ENCODE measurements around the gene FGF14.
"Not testable (repeated sequence)": the region's sequence is repeated elsewhere in the genome, so short reads cannot be mapped to it uniquely, and the experiment has no call there.

Gene FGF14

DNA sequence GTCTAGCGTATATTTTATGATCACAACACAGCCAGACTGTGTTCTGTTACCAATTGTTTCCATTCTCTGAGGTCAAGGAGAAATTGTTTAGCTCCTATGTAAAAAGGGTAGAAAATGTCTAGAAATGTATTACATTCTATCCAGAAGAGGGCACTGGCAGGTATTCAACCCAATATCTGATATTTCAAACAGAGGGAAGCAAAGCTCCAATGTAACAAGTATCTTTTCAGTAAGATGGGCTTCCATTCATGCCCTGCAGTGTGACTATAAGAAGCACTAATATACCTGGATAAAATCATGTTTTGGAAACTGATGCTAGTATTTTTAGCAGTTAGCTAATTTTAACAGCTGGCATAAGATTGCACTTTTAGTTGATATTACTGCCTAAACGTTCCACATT is 312.7 kb downstream of the FGF14 start:
- H3K27me3 ChIP-seq (ENCODE audit: insufficient read depth, low read length) = no peaks in the 10 kb centered on the region
- no peak overlapping the region for H4K91ac ChIP-seq (ENCODE audit: low read depth, low read length)
- H2AFZ ChIP-seq (ENCODE audit: insufficient read depth, low read length, poor library complexity) = no peak overlapping the region
- H3K79me2 ChIP-seq (ENCODE audit: control insufficient read depth, insufficient read depth, low read length, poor library complexity) = no peaks in the 10 kb centered on the region
- no peaks in the 10 kb centered on the region for H3K79me1 ChIP-seq (ENCODE audit: low read length)
- no peaks in the 10 kb centered on the region for H3K36me3 ChIP-seq (ENCODE audit: control insufficient read depth in 1 of 2, insufficient read depth in 2 of 2, low read length in 2 of 2)
- no peak overlapping the region for H3K23ac ChIP-seq (ENCODE audit: low read length)
- H3K18ac ChIP-seq (ENCODE audit: low read length) = no peak overlapping the region
- no peak overlapping the region for H2BK12ac ChIP-seq (ENCODE audit: low read length)
- no peaks in the 10 kb centered on the region for H3K4me1 ChIP-seq (ENCODE audit: control insufficient read depth in 1 of 2, insufficient read depth in 2 of 2, low read length in 2 of 2)
- H3K4me2 ChIP-seq (ENCODE audit: low read length) = no peak overlapping the region
- H3K27ac ChIP-seq (ENCODE audit: low read depth, low read length) = no peak overlapping the region
- H3K9me3 ChIP-seq (ENCODE audit: insufficient read depth, low read depth, low read length) = no peaks in the 10 kb centered on the region
- no peak overlapping the region for H3K4ac ChIP-seq (ENCODE audit: low read depth, low read length)
- no peak overlapping the region for H2BK120ac ChIP-seq (ENCODE audit: insufficient read depth, low read length, poor library complexity)
- DNase-seq = peak in 1 of 2 donors; percentile 49
- no peak overlapping the region for H3K4me3 ChIP-seq (ENCODE audit: low read depth, low read length)
- no peak overlapping the region for H3K14ac ChIP-seq (ENCODE audit: low read length)
- H4K8ac ChIP-seq (ENCODE audit: low read depth, low read length) = no peak overlapping the region
- no peak overlapping the region for H3K9ac ChIP-seq (ENCODE audit: low read length)
- H2AK5ac ChIP-seq (ENCODE audit: low read length) = no peak overlapping the region
- no peak overlapping the region for H4K12ac ChIP-seq (ENCODE audit: low read depth, low read length)
- WGBS (ENCODE audit: extremely low coverage, insufficient coverage, insufficient read length) = no CpG with 5 or more reads among the region's 2 CpGs
- H2BK5ac ChIP-seq (ENCODE audit: low read depth, low read length, poor library complexity) = no peak overlapping the region

DNA sequence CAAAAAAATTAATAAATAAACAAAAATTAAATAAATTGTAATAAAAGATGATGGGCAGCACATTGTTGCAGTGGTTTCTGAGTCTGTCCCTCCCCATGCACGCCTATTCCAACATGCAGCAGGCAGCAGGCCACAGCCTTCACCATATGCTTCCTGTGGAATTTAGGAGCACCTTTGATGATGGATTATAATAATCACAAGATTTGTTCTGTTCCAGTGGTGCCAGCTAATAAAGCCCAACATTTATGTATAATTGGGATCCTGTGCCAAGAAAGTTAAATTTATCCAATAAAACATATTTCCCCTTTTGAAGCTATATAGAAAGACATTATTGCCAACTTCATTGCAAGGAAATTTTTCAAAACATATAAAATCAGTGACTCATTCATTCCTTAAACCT is 328.6 kb downstream of the FGF14 start:
- Histone ChIP-seq H4K12ac (ENCODE audit: low read depth, low read length) (no peak overlapping the region), H2BK12ac (ENCODE audit: low read length) (no peak overlapping the region), H3K18ac (ENCODE audit: low read length) (no peak overlapping the region), H3K4me2 (ENCODE audit: low read length) (no peak overlapping the region), H2BK120ac (ENCODE audit: insufficient read depth, low read length, poor library complexity) (no peak overlapping the region), H3K14ac (ENCODE audit: low read length) (no peak overlapping the region), H3K27me3 (ENCODE audit: insufficient read depth, low read length) (no peaks in the 10 kb centered on the region), H3K79me1 (ENCODE audit: low read length) (no peaks in the 10 kb centered on the region), H3K9ac (ENCODE audit: low read length) (no peak overlapping the region), H3K4me3 (ENCODE audit: low read depth, low read length) (no peak overlapping the region), H3K4me1 (ENCODE audit: control insufficient read depth in 1 of 2, insufficient read depth in 2 of 2, low read length in 2 of 2) (no peaks in the 10 kb centered on the region), H2AFZ (ENCODE audit: insufficient read depth, low read length, poor library complexity) (no peak overlapping the region), H2BK5ac (ENCODE audit: low read depth, low read length, poor library complexity) (no peak overlapping the region), H4K8ac (ENCODE audit: low read depth, low read length) (no peak overlapping the region), H3K9me3 (ENCODE audit: insufficient read depth, low read depth, low read length) (no peaks in the 10 kb centered on the region), H3K4ac (ENCODE audit: low read depth, low read length) (no peak overlapping the region), H2AK5ac (ENCODE audit: low read length) (no peak overlapping the region), H4K91ac (ENCODE audit: low read depth, low read length) (no peak overlapping the region), H3K23ac (ENCODE audit: low read length) (no peak overlapping the region), H3K79me2 (ENCODE audit: control insufficient read depth, insufficient read depth, low read length, poor library complexity) (no peaks in the 10 kb centered on the region), H3K27ac (ENCODE audit: low read depth, low read length) (no peak overlapping the region), H3K36me3 (ENCODE audit: control insufficient read depth in 1 of 2, insufficient read depth in 2 of 2, low read length in 2 of 2) (no peaks in the 10 kb centered on the region)
- WGBS (ENCODE audit: extremely low coverage, insufficient coverage, insufficient read length) = no CpG with 5 or more reads among the region's 1 CpG
- DNase-seq = no peak

DNA sequence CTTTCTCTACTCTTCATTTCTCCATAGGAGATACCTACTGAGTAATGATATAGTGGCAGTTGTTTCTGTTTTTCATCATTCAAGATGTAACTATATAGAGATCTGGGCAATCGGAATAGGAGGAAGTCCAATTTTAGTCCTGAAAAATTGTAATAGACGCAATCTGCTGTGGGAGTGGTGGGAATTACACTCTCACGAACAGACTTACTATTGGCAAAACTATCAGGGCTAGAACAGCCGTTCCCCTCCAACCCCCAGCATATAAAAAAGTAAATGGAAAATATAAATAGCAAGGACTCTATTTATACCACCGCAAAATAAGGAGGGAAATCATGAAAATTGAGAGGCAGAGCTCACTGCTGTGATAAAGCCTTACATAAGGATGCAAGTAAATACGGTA is 330.1 kb downstream of the FGF14 start:
- H3K4me1 ChIP-seq (ENCODE audit: control insufficient read depth in 1 of 2, insufficient read depth in 2 of 2, low read length in 2 of 2) = no peaks in the 10 kb centered on the region
- H2BK12ac ChIP-seq (ENCODE audit: low read length) = no peak overlapping the region
- H3K23ac ChIP-seq (ENCODE audit: low read length) = no peak overlapping the region
- no peak overlapping the region for H3K9ac ChIP-seq (ENCODE audit: low read length)
- H3K18ac ChIP-seq (ENCODE audit: low read length) = no peak overlapping the region
- H4K8ac ChIP-seq (ENCODE audit: low read depth, low read length) = no peak overlapping the region
- H2AFZ ChIP-seq (ENCODE audit: insufficient read depth, low read length, poor library complexity) = no peak overlapping the region
- no peaks in the 10 kb centered on the region for H3K36me3 ChIP-seq (ENCODE audit: control insufficient read depth in 1 of 2, insufficient read depth in 2 of 2, low read length in 2 of 2)
- H2BK5ac ChIP-seq (ENCODE audit: low read depth, low read length, poor library complexity) = no peak overlapping the region
- H3K14ac ChIP-seq (ENCODE audit: low read length) = no peak overlapping the region
- H3K4me2 ChIP-seq (ENCODE audit: low read length) = no peak overlapping the region
- no CpG with 5 or more reads among the region's 6 CpGs for WGBS (ENCODE audit: extremely low coverage, insufficient coverage, insufficient read length)
- H2AK5ac ChIP-seq (ENCODE audit: low read length) = no peak overlapping the region
- H4K12ac ChIP-seq (ENCODE audit: low read depth, low read length) = no peak overlapping the region
- no peaks in the 10 kb centered on the region for H3K9me3 ChIP-seq (ENCODE audit: insufficient read depth, low read depth, low read length)
- no peak overlapping the region for H2BK120ac ChIP-seq (ENCODE audit: insufficient read depth, low read length, poor library complexity)
- no peaks in the 10 kb centered on the region for H3K79me1 ChIP-seq (ENCODE audit: low read length)
- no peak overlapping the region for H3K4ac ChIP-seq (ENCODE audit: low read depth, low read length)
- no peaks in the 10 kb centered on the region for H3K79me2 ChIP-seq (ENCODE audit: control insufficient read depth, insufficient read depth, low read length, poor library complexity)
- no peaks in the 10 kb centered on the region for H3K27me3 ChIP-seq (ENCODE audit: insufficient read depth, low read length)
- H4K91ac ChIP-seq (ENCODE audit: low read depth, low read length) = no peak overlapping the region
- no peak overlapping the region for H3K27ac ChIP-seq (ENCODE audit: low read depth, low read length)
- no peak overlapping the region for H3K4me3 ChIP-seq (ENCODE audit: low read depth, low read length)
- DNase-seq = no peak

DNA sequence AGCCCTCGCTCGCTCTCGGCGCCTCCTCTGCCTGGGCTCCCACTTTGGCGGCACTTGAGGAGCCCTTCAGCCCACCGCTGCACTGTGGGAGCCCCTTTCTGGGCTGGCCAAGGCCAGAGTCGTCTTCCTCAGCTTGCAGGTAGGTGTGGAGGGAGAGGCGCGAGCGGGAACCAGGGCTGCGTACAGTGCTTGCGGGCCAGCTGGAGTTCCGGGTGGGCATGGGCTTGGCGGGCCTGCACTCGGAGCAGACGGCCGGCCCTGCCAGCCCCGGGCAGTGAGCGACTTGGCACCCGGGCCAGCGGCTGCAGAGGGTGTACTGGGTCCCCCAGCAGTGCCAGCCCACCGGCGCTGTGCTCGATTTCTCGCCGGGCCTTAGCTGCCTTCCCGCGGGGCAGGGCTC is 333.5 kb downstream of the FGF14 start:
- not testable (repeated sequence) for H3K36me3 ChIP-seq (ENCODE audit: control insufficient read depth in 1 of 2, insufficient read depth in 2 of 2, low read length in 2 of 2); H3K27ac ChIP-seq (ENCODE audit: low read depth, low read length)

More for the DNA sequence above, 333.5 kb downstream of the FGF14 start:
- not testable (repeated sequence) for H3K4ac ChIP-seq (ENCODE audit: low read depth, low read length); H3K9ac ChIP-seq (ENCODE audit: low read length); H4K12ac ChIP-seq (ENCODE audit: low read depth, low read length); H3K79me1 ChIP-seq (ENCODE audit: low read length); H2AK5ac ChIP-seq (ENCODE audit: low read length); H3K27me3 ChIP-seq (ENCODE audit: insufficient read depth, low read length); H3K23ac ChIP-seq (ENCODE audit: low read length); H3K4me3 ChIP-seq (ENCODE audit: low read depth, low read length); H4K8ac ChIP-seq (ENCODE audit: low read depth, low read length); DNase-seq; H2BK12ac ChIP-seq (ENCODE audit: low read length); H3K18ac ChIP-seq (ENCODE audit: low read length); H2AFZ ChIP-seq (ENCODE audit: insufficient read depth, low read length, poor library complexity); H3K4me2 ChIP-seq (ENCODE audit: low read length); H2BK120ac ChIP-seq (ENCODE audit: insufficient read depth, low read length, poor library complexity); H3K4me1 ChIP-seq (ENCODE audit: control insufficient read depth in 1 of 2, insufficient read depth in 2 of 2, low read length in 2 of 2); H3K9me3 ChIP-seq (ENCODE audit: insufficient read depth, low read depth, low read length); H3K14ac ChIP-seq (ENCODE audit: low read length); H3K79me2 ChIP-seq (ENCODE audit: control insufficient read depth, insufficient read depth, low read length, poor library complexity); H4K91ac ChIP-seq (ENCODE audit: low read depth, low read length); H2BK5ac ChIP-seq (ENCODE audit: low read depth, low read length, poor library complexity)
- no CpG with 5 or more reads among the region's 28 CpGs for WGBS (ENCODE audit: extremely low coverage, insufficient coverage, insufficient read length)
